ENCODE data around the gene MRNIP.
"Not testable (repeated sequence)": the region's sequence is repeated elsewhere in the genome, so short reads cannot be mapped to it uniquely, and the experiment has no call there.

The MRNIP gene

GRCh38 chr5:179794171-179794570 lies 64.4 kb downstream of the MRNIP start:
- FAIRE-seq (no peak), DNase-seq (ENCODE audit: insufficient read length, low spot score) (no peak)
- no peak for TF ChIP-seq CTCF (IDR thresholded peaks at IDR 0.05; ENCODE audit: insufficient read depth, missing control alignments)

DNA sequence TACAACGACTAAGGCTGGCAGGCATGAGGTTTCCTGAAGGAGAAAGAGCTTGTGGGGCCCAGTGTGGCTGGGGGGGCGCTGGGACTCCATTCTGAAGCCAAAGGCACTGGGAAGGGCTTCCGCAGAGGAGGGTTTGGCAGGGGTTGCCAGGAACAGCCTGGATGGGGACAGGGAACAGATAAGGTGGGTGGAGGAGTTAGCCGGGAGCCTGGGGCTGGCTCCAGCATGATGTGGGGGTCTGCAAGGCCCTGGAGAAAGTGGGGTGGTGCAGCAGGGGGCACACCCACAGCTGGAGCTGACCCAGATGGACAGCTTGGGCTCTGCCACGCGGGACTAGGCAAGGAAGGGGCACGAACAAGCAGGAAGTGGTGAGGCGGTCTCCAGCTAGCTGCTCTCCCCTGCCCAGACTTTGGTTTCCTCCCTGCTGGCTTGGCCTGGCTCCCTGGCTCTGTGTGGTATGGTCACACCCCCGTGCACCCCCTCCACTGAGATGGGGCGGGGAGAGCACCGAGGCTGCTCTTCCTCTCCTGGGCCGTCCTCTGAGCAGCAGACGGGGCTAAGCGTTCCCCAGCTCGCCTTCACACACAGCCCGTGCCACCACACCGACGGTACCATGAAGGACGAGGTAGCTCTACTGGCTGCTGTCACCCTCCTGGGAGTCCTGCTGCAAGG lies 65.0 kb downstream of the MRNIP start, which contains the start of gene LTC4S:
Gene LTC4S, plus strand, starts transcription at position 519 of the 672 bp plus-strand sequence. Its CDS starts 95 bp downstream, at position 614.
- FAIRE-seq = no peak
- no peak for DNase-seq (ENCODE audit: insufficient read length, low spot score)
- TF ChIP-seq CTCF (IDR thresholded peaks at IDR 0.05; ENCODE audit: insufficient read depth, missing control alignments) = no peak

- FAIRE-seq (no peak), DNase-seq (ENCODE audit: insufficient read length, low spot score) (no peak)
- no peak for TF ChIP-seq CTCF (IDR thresholded peaks at IDR 0.05; ENCODE audit: insufficient read depth, missing control alignments)
These were observed 65.8 kb downstream of the MRNIP start for GRCh38 chr5:179792612-179793467.

DNA sequence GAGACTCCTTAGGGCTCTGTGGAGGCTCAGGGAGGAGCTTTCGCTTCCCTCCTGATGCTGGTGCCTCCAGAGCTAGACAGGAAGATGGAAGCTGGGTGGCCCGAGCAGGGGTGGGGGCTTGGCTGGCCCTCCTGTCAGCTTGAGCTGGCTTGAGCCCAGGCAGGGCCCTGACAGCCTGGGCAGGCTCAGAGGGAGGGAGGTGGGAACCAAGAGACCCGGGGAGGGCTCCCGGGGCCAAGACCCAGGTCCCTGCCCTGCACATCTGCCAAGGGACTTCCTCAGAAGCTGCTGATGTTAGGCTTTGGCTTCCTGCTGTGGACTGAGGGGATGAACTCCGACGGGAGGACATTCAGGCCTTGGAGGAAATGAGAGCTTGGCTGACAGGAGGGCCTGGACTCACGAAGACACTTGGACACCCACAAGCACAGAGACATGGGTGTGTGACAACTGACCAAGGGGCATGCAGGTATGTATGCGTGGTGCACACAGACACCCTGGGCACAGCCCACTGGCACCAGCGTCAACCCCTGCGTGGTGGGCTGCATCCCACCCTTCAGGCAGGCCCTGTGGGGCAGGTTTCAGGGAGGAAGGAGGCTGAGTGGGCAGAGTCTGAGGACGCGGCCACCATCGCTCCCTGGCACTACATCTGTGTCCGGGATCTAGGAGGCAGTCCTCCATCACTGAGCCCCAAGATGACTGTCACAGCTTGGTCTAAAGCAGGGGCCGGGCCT lies 66.6 kb downstream of the MRNIP start:
- no peak for DNase-seq (ENCODE audit: insufficient read length, low spot score)
- TF ChIP-seq CTCF (IDR thresholded peaks at IDR 0.05; ENCODE audit: insufficient read depth, missing control alignments) = no peak

GRCh38 chr5:179789278-179789677 lies 69.3 kb downstream of the MRNIP start:
- not testable (repeated sequence) for DNase-seq (ENCODE audit: insufficient read length, low spot score); FAIRE-seq

More for the DNA sequence above, 66.6 kb downstream of the MRNIP start:
- FAIRE-seq = no peak

- no peak for FAIRE-seq
- DNase-seq (ENCODE audit: insufficient read length, low spot score) = no peak
These were observed 70.3 kb downstream of the MRNIP start for GRCh38 chr5:179788193-179788854.

More at GRCh38 chr5:179788193-179788854, 70.3 kb downstream of the MRNIP start:
- no peak for TF ChIP-seq CTCF (IDR thresholded peaks at IDR 0.05; ENCODE audit: insufficient read depth, missing control alignments)

All from D721Med (cell line).